ENCODE results near the gene C4orf50. TPM values are rescaled to one million over a fixed set of nuclear protein-coding genes. Genes with fewer than 3 reads are reported as not detected.

Gene C4orf50
- polyA plus RNA-seq, 4 donors: 0.04 to 0.49 TPM; not detected in 2

DNA sequence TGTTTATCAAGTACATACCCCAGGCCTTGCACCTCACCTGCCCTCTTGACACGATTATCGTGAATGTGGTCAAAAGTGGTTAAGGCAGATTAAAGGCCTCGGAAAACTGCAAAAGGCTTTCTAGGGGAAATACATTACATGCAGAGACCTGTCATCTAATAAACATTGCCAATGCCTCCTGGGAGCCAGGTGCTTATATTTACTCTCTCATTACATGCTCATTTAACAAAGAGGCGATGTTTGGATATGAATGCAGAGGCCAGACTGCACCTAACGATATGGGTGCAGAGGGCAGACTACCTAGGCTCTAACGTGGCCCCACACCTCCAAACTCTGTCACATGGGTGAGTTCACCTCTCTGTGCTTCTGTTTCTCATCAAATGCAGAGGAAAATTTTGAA, 139.9 kb downstream of the C4orf50 start:
- Histone ChIP-seq H3K4me3 (ENCODE audit: low read depth in 1 of 3, low read length in 3 of 3) (no peak overlapping the region), H3K36me3 (ENCODE audit: control insufficient read depth in 3 of 3, insufficient read depth in 2 of 3, low read depth in 1 of 3, low read length in 3 of 3) (no peaks in the 10 kb centered on the region), H3K27me3 (ENCODE audit: control insufficient read depth in 3 of 3, insufficient read depth in 3 of 3, low read length in 3 of 3) (no peaks in the 10 kb centered on the region), H3K27ac (ENCODE audit: low read depth in 1 of 3, low read length in 2 of 3) (no peak overlapping the region), H3K9me3 (ENCODE audit: control insufficient read depth in 2 of 2, insufficient read depth in 1 of 2, low read depth in 1 of 2, low read length in 1 of 2) (no peaks in the 10 kb centered on the region), H3K4me1 (ENCODE audit: control insufficient read depth in 3 of 3, insufficient read depth in 2 of 3, low read depth in 1 of 3, low read length in 2 of 3) (no peaks in the 10 kb centered on the region)
- no peak for DNase-seq
- 69 to 85% (median 74%) methylated on average over 6 of the region's 6 CpGs for WGBS, 3 donors
- no peak for FAIRE-seq

DNA sequence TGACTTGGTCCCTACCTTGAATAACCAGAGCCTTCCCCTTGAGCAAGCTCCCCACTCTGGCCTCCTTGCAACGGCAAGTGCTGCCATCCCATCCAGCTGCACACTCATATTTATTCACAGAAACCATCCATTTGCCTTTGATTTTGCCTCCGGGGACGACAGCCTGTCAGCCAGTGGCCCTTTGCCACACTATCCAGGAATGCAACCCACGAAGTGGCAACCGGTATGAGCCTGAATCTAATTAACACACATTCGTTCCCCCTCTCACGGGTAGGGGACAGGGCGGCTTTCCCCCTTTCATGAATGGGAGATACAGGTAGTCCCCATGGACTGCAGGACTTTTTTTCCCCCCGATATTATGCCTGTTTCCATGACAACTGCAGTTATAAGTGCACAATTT, 140.8 kb downstream of the C4orf50 start:
- WGBS, 3 donors: 74 to 81% (median 75%) methylated on average over 9 of the region's 9 CpGs
- Histone ChIP-seq H3K4me1 (ENCODE audit: control insufficient read depth in 3 of 3, insufficient read depth in 2 of 3, low read depth in 1 of 3, low read length in 2 of 3) (no peaks in the 10 kb centered on the region), H3K36me3 (ENCODE audit: control insufficient read depth in 3 of 3, insufficient read depth in 2 of 3, low read depth in 1 of 3, low read length in 3 of 3) (no peaks in the 10 kb centered on the region), H3K27me3 (ENCODE audit: control insufficient read depth in 3 of 3, insufficient read depth in 3 of 3, low read length in 3 of 3) (no peaks in the 10 kb centered on the region), H3K4me3 (ENCODE audit: low read depth in 1 of 3, low read length in 3 of 3) (no peak overlapping the region), H3K9me3 (ENCODE audit: control insufficient read depth in 2 of 2, insufficient read depth in 1 of 2, low read depth in 1 of 2, low read length in 1 of 2) (no peaks in the 10 kb centered on the region), H3K27ac (ENCODE audit: low read depth in 1 of 3, low read length in 2 of 3) (no peak overlapping the region)
- no peak for FAIRE-seq
- no peak for DNase-seq

DNA sequence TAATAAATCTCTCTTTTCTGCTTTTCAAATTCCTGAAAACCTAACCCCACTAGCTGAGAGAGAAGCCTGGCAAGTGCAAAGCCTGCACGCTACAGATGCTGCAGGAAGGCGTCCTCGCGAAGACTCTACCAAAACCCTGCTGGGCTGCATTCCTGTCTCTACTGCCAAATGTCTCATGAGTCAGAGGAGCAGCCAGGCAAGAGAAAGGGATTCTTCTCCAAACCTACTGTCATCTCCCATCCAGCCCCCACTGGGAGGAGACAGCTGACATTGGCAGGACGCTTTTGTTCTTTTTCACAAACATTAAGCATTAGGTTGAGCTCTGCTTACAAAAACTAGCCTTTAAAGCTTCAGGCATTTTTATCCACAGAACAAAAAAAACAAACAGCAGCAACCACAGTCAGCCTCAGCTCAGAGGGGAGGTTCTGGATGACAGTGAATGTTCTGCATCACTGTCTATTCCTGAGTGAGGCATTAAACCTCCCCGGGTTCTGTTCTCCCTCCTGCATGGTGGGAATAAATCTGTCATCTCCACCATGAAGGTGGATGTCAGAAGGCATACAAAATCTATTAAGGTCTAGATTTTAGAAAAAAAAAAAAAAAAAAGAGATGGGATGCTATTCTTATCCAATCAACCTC, 143.3 kb downstream of the C4orf50 start:
- DNase-seq (no peak), FAIRE-seq (no peak)
- no peaks in the 10 kb centered on the region for H3K36me3 ChIP-seq (ENCODE audit: control insufficient read depth in 3 of 3, insufficient read depth in 2 of 3, low read depth in 1 of 3, low read length in 3 of 3)
- no peaks in the 10 kb centered on the region for H3K4me1 ChIP-seq (ENCODE audit: control insufficient read depth in 3 of 3, insufficient read depth in 2 of 3, low read depth in 1 of 3, low read length in 2 of 3)
- H3K4me3 ChIP-seq (ENCODE audit: low read depth in 1 of 3, low read length in 3 of 3): no peak overlapping the region
- no peaks in the 10 kb centered on the region for H3K27me3 ChIP-seq (ENCODE audit: control insufficient read depth in 3 of 3, insufficient read depth in 3 of 3, low read length in 3 of 3)
- no peaks in the 10 kb centered on the region for H3K9me3 ChIP-seq (ENCODE audit: control insufficient read depth in 2 of 2, insufficient read depth in 1 of 2, low read depth in 1 of 2, low read length in 1 of 2)
- H3K27ac ChIP-seq (ENCODE audit: low read depth in 1 of 3, low read length in 2 of 3): no peak overlapping the region
- WGBS, 3 donors: 41 to 56% (median 55%) methylated on average over 6 of the region's 6 CpGs

DNA sequence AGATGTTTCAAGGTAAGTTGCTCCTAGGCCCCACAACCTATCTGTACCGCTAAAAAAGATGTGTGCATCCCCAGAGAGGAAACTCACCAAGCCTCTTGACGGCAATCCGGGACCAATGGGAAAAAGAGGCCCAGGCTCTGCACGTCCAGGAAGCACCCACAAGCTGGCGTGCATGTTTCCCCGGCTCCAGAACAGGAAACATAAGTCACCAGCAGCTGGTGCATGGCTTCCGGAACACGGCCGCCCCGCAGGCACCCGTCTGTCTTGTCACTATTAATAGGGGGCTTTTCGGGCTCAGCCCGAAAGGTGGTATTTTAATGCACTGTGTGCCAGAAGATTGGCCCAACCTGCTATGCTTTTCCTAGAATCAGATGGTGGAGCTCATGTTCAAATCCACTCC, 147.5 kb downstream of the C4orf50 start:
- 61 to 83% (median 73%) methylated on average over 13 of the region's 13 CpGs for WGBS, 3 donors
- no peak for DNase-seq
- Histone ChIP-seq H3K27ac (ENCODE audit: low read depth in 1 of 3, low read length in 2 of 3) (no peak overlapping the region), H3K27me3 (ENCODE audit: control insufficient read depth in 3 of 3, insufficient read depth in 3 of 3, low read length in 3 of 3) (no peaks in the 10 kb centered on the region), H3K9me3 (ENCODE audit: control insufficient read depth in 2 of 2, insufficient read depth in 1 of 2, low read depth in 1 of 2, low read length in 1 of 2) (no peaks in the 10 kb centered on the region), H3K4me1 (ENCODE audit: control insufficient read depth in 3 of 3, insufficient read depth in 2 of 3, low read depth in 1 of 3, low read length in 2 of 3) (no peaks in the 10 kb centered on the region), H3K4me3 (ENCODE audit: low read depth in 1 of 3, low read length in 3 of 3) (no peak overlapping the region), H3K36me3 (ENCODE audit: control insufficient read depth in 3 of 3, insufficient read depth in 2 of 3, low read depth in 1 of 3, low read length in 3 of 3) (no peaks in the 10 kb centered on the region)
- no peak for FAIRE-seq

DNA sequence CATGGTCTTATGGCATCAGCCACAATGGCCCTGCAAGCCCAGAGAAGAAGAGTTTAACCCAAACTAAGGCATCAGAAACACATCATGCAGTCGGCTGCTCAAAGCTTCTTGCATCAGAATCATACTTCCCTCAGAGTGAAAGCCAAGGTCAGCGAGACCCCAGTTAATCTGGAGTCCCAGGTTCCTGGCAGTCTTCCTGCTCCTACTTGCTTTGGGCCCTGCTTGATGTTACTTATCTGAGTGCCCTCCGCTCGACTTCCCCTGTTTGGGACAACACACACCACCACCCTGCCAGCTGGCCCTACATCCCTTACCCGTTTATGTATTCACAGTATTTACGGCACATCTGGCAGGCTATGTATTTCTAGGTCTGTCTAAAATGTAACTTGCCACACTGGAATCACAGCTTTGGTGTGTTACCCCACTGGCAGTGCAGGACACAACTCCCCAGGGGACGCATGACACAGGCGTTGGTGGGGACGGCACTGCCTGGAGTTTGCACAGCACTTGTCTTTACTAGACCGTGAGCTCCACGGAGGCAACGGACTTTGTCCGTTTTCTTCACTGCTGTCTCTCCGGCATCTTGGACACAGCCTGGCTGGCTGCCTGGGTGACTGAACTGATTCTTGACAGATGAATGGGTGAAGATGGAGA, 148.1 kb downstream of the C4orf50 start:
- H3K9me3 ChIP-seq (ENCODE audit: control insufficient read depth in 2 of 2, insufficient read depth in 1 of 2, low read depth in 1 of 2, low read length in 1 of 2): no peaks in the 10 kb centered on the region
- no peaks in the 10 kb centered on the region for H3K4me1 ChIP-seq (ENCODE audit: control insufficient read depth in 3 of 3, insufficient read depth in 2 of 3, low read depth in 1 of 3, low read length in 2 of 3)
- FAIRE-seq (no peak), DNase-seq (no peak)
- no peaks in the 10 kb centered on the region for H3K27me3 ChIP-seq (ENCODE audit: control insufficient read depth in 3 of 3, insufficient read depth in 3 of 3, low read length in 3 of 3)
- no peak overlapping the region for H3K27ac ChIP-seq (ENCODE audit: low read depth in 1 of 3, low read length in 2 of 3)
- H3K36me3 ChIP-seq (ENCODE audit: control insufficient read depth in 3 of 3, insufficient read depth in 2 of 3, low read depth in 1 of 3, low read length in 3 of 3): no peaks in the 10 kb centered on the region
- H3K4me3 ChIP-seq (ENCODE audit: low read depth in 1 of 3, low read length in 3 of 3): no peak overlapping the region
- WGBS, 3 donors: 66 to 73% (median 69%) methylated on average over 14 of the region's 14 CpGs

DNA sequence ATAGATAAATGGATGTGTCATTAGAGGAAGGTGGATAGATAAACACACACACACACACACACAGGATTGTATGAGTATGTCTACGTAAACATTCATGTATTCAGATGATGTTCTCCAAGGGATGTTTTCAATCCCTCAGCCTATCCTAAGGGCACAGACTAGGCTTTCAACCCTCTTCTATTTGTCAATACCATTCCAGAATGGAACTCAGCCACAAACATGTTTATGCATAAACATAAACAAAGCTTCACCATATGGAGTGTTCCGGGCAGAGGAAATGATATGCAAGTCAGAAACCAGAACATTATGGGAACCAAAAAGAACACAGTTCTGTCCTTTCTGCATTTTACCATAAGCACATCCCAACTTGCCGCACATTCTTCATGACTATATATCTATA, 150.4 kb downstream of the C4orf50 start:
- no peaks in the 10 kb centered on the region for H3K36me3 ChIP-seq (ENCODE audit: control insufficient read depth in 3 of 3, insufficient read depth in 2 of 3, low read depth in 1 of 3, low read length in 3 of 3)
- no peak overlapping the region for H3K4me3 ChIP-seq (ENCODE audit: low read depth in 1 of 3, low read length in 3 of 3)
- DNase-seq (no peak), FAIRE-seq (no peak)
- WGBS, 3 donors: 87 to 92% (median 90%) methylated on average over 3 of the region's 3 CpGs
- no peaks in the 10 kb centered on the region for H3K4me1 ChIP-seq (ENCODE audit: control insufficient read depth in 3 of 3, insufficient read depth in 2 of 3, low read depth in 1 of 3, low read length in 2 of 3)
- H3K27ac ChIP-seq (ENCODE audit: low read depth in 1 of 3, low read length in 2 of 3): no peak overlapping the region
- H3K27me3 ChIP-seq (ENCODE audit: control insufficient read depth in 3 of 3, insufficient read depth in 3 of 3, low read length in 3 of 3): no peaks in the 10 kb centered on the region
- H3K9me3 ChIP-seq (ENCODE audit: control insufficient read depth in 2 of 2, insufficient read depth in 1 of 2, low read depth in 1 of 2, low read length in 1 of 2): no peaks in the 10 kb centered on the region

DNA sequence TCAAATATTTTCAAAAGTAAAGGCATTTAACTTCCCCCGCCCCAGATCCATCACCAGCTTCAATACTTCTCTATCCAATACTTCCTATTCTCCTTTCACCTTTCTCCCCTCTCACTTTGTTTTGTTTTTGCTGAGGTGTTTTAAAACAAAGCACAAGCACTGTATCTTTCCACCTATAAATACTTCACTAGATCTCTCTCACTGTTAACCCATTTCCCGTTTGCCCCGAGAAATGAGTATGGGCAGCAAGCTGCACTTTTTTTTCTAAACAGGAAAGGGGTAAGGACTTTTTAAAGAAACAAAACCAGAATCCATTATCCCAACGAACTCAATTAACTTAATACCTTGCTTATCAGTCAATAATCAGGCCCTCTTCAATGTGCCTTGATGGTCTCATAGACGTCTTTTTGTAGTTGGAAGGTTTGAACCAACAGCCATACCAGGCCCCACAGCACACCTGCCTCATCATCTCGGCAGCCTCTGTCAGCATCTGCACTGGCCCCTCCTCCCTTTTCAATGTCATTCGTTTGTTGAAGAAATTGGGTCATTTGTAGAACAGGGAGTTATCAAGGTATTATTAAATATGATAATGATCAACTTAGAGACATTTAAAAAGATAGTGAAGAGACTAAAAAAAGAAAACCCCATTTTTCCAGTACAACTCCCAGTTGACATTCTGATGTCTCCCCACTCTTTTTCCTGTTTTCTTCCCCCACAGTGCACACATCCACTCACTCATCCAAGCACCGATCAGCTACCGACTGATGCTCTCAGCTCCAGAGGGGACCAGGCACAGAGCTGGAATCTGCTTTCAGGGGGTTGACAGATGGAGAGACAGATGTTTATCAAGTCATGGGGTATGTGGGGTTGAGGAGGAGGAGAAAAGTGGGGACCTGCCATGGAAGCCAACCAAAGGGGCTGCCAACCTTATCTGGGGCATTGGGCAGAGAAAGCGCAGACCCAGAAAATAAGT, 151.1 kb downstream of the C4orf50 start:
- DNase-seq (no peak), FAIRE-seq (no peak)
- Histone ChIP-seq H3K27me3 (ENCODE audit: control insufficient read depth in 3 of 3, insufficient read depth in 3 of 3, low read length in 3 of 3) (no peaks in the 10 kb centered on the region), H3K4me1 (ENCODE audit: control insufficient read depth in 3 of 3, insufficient read depth in 2 of 3, low read depth in 1 of 3, low read length in 2 of 3) (no peaks in the 10 kb centered on the region), H3K36me3 (ENCODE audit: control insufficient read depth in 3 of 3, insufficient read depth in 2 of 3, low read depth in 1 of 3, low read length in 3 of 3) (no peaks in the 10 kb centered on the region), H3K9me3 (ENCODE audit: control insufficient read depth in 2 of 2, insufficient read depth in 1 of 2, low read depth in 1 of 2, low read length in 1 of 2) (no peaks in the 10 kb centered on the region), H3K27ac (ENCODE audit: low read depth in 1 of 3, low read length in 2 of 3) (no peak overlapping the region), H3K4me3 (ENCODE audit: low read depth in 1 of 3, low read length in 3 of 3) (no peak overlapping the region)
- WGBS, 3 donors: 63 to 67% (median 63%) methylated on average over 10 of the region's 10 CpGs

DNA sequence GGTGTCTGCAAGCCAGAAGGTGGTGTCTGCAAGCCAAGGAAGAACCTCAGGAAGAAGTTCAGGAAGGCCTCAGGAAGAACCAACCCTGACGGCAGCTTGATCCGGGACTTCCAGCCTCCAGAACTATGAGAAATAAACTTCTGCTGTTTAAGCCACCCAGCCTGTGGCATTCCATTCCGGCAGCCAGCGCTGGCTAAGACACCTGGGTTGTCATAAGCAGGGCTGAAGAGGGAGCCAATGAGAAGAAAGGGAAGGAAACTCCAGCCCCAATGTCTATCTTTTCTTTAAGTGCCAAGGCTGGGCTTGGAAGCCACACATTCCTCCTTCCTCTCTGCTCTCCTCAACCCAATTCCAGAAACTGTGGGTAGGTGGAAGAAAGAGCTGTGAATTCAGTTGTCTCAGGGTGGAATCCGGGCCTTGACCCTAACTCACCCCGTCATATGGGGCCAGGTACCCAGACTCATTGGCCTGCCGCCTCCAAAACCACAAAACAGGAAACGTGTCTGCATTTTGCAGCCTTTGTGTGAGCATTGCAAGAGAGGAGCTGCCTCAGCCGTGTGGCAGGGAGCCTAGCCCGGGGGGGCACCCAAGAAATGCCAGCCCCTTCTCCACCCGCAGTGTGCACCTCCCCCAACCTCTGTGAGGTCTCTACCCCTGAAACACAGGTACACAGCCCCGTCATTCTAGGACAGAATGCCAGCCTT, 152.2 kb downstream of the C4orf50 start:
- DNase-seq (no peak), FAIRE-seq (no peak)
- Histone ChIP-seq H3K36me3 (ENCODE audit: control insufficient read depth in 3 of 3, insufficient read depth in 2 of 3, low read depth in 1 of 3, low read length in 3 of 3) (no peaks in the 10 kb centered on the region), H3K4me3 (ENCODE audit: low read depth in 1 of 3, low read length in 3 of 3) (no peak overlapping the region), H3K27ac (ENCODE audit: low read depth in 1 of 3, low read length in 2 of 3) (no peak overlapping the region), H3K9me3 (ENCODE audit: control insufficient read depth in 2 of 2, insufficient read depth in 1 of 2, low read depth in 1 of 2, low read length in 1 of 2) (no peaks in the 10 kb centered on the region), H3K27me3 (ENCODE audit: control insufficient read depth in 3 of 3, insufficient read depth in 3 of 3, low read length in 3 of 3) (no peaks in the 10 kb centered on the region), H3K4me1 (ENCODE audit: control insufficient read depth in 3 of 3, insufficient read depth in 2 of 3, low read depth in 1 of 3, low read length in 2 of 3) (no peaks in the 10 kb centered on the region)
- 65 to 70% (median 67%) methylated on average over 12 of the region's 12 CpGs for WGBS, 3 donors
